Activated B cell treated with CpG ODN at 0.5 μM for 24 hours (primary cell): ENCODE measurements around the gene FAM180B. TPM values are rescaled to one million over a fixed set of nuclear protein-coding genes. Genes with fewer than 3 reads are reported as not detected.

Experiments used
- ATAC-seq: fragments of 200-7000 bp; cut with Tn5 transposase; one replicate; pipeline ENCODE4 v1.10.0; 2021; ENCODE audit warnings: low read depth, mild to moderate bottlenecking, moderate library complexity
- CTCF ChIA-PET: fragments of 350-600 bp; sonication (Branson Sonifier 250); formaldehyde crosslinking; loops from one replicate; lab custom pipeline; 2021; ENCODE audit warnings: antibody characterized with exemption; lab: Charles Lee
- POLR2A ChIA-PET: fragments of 350-600 bp; sonication (Branson Sonifier 250); formaldehyde crosslinking; loops from one replicate; lab custom pipeline; 2021; ENCODE audit warnings: antibody characterized with exemption; lab: Charles Lee
- DNase-seq: peaks from one replicate; pipeline ENCODE4 v3.0.0; 2022
- H3K27ac Mint-ChIP-seq: one replicate; pipeline ENCODE4 v1.8.0; 2020; ENCODE audit warnings: mixed read lengths
- H3K27me3 Mint-ChIP-seq: one replicate; pipeline ENCODE4 v1.8.0; 2021; ENCODE audit warnings: mixed read lengths
- H3K36me3 Mint-ChIP-seq: one replicate; pipeline ENCODE4 v1.8.0; 2021; ENCODE audit warnings: low read depth, mixed read lengths
- H3K4me1 Mint-ChIP-seq: one replicate; pipeline ENCODE4 v1.8.0; 2021; ENCODE audit warnings: mixed read lengths
- H3K4me3 Mint-ChIP-seq: one replicate; pipeline ENCODE4 v1.8.0; 2020; ENCODE audit warnings: mild to moderate bottlenecking, mixed read lengths
- H3K9me3 Mint-ChIP-seq: one replicate; pipeline ENCODE4 v1.8.0; 2020; ENCODE audit warnings: mixed read lengths
- intact Hi-C: fragments of 100-400 bp; cut with micrococcal nuclease; formaldehyde crosslinking; loops from one replicate; pipeline ENCODE4 v1.15.1; 2024
- total RNA-seq: library from RNA; stranded (reverse); gene quantifications from 2 replicates; pipeline ENCODE4 v1.2.3, GENCODE V29; 2022
- TF ChIP-seq, protein P1 (sequence below): fragments of 200-600 bp; IDR thresholded peaks from one replicate; pipeline ENCODE4 v1.8.0; 2022; ENCODE audit warnings: antibody characterized with exemption, mild to moderate bottlenecking

FAM180B gene
- total RNA-seq, 1 donor from 2014 or later: 0.16 TPM

DNA sequence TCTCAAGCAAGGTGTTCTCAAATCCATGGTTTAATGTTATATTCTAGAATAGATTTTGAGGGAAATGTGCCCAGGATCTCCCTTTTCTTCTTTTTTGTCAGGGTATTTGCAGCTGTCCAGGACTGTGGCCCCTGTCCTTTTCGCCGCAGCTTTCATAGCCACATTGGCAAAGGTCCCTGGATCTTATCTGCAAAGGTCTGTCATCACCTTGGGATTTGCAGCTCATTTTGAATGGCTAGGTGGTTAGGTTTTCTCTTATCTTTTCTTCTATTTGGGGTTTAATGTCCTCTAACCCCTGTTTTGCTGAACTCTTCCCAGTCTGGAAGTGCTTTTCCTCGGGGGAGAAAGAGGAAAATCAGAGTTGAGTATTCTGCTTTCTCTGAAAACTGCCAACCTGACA, 19.4 kb downstream of the FAM180B start:
- CTCF ChIA-PET: no interaction called here
- no peak overlapping the region for H3K27ac Mint-ChIP-seq

DNA sequence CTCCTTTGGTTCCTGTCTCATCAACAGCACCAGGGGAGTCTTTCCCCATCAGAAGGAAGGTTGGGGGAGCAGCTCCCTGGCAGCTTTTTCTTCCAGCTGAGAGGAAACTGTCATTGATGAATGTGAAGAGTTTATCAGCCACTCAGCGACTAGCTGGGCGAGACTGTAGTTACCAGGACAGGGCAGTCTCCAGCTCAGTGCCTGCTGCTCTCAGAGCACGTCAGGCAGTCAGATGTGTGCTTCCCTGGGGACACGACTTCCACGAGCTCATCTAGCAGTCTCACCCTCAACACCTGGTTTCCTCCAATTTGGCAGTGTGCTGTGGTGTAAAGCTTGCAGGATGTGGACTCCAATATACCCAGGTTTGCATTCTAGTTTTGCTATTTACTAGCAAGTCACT, 20.3 kb downstream of the FAM180B start:
- Mint-ChIP-seq H3K9me3 (no peaks in the 10 kb centered on the region), H3K27me3 (peaks cover 2% of the 10 kb centered on the region), H3K27ac (no peak overlapping the region), H3K4me3 (no peak overlapping the region), H3K36me3 (no peaks in the 10 kb centered on the region), H3K4me1 (peaks cover 8% of the 10 kb centered on the region)
- TF ChIP-seq, protein P1, sequence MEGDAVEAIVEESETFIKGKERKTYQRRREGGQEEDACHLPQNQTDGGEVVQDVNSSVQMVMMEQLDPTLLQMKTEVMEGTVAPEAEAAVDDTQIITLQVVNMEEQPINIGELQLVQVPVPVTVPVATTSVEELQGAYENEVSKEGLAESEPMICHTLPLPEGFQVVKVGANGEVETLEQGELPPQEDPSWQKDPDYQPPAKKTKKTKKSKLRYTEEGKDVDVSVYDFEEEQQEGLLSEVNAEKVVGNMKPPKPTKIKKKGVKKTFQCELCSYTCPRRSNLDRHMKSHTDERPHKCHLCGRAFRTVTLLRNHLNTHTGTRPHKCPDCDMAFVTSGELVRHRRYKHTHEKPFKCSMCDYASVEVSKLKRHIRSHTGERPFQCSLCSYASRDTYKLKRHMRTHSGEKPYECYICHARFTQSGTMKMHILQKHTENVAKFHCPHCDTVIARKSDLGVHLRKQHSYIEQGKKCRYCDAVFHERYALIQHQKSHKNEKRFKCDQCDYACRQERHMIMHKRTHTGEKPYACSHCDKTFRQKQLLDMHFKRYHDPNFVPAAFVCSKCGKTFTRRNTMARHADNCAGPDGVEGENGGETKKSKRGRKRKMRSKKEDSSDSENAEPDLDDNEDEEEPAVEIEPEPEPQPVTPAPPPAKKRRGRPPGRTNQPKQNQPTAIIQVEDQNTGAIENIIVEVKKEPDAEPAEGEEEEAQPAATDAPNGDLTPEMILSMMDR: no peak
- DNase-seq: no peak
- no peak for ATAC-seq
- ChIA-PET CTCF (no interaction called here), POLR2A (interaction anchor here (0.5 kb wide), 1 partner anchor 103 kb away, joined by 3 read pairs; no protein-coding TSS in a partner anchor)
- intact Hi-C loops: no loop called here

More for the DNA sequence above, 19.4 kb downstream of the FAM180B start:
- H3K4me3 Mint-ChIP-seq: no peak overlapping the region
- H3K4me1 Mint-ChIP-seq: peaks cover under 1% of the 10 kb centered on the region
- peaks cover 2% of the 10 kb centered on the region for H3K27me3 Mint-ChIP-seq
- no peaks in the 10 kb centered on the region for H3K9me3 Mint-ChIP-seq
- ATAC-seq: no peak
- intact Hi-C loops: no loop called here
- DNase-seq: no peak
- POLR2A ChIA-PET: no interaction called here
- no peaks in the 10 kb centered on the region for H3K36me3 Mint-ChIP-seq
- TF ChIP-seq, protein P1: no peak

DNA sequence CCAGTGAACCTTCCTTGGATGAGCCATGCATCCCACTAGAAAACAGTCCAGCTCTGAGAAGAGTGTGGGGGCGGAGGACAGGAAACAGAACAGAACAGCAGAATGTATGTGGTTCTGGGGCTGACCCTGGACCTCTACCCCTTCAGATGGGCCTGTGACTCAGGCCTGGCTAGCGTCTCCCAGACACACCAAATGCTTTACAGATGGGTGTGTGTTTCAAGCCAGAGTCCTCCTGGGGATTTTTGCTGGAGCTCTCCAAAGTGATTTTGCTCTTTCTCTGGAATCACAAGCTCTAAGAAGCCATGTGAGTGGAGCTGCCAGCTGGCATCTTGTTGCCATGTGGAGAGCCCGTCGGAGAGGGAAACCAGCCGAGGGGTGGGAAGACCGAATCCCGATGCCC, 20.9 kb downstream of the FAM180B start:
- H3K4me3 Mint-ChIP-seq: no peak overlapping the region
- ATAC-seq: no peak
- TF ChIP-seq, protein P1: no peak
- no peaks in the 10 kb centered on the region for H3K9me3 Mint-ChIP-seq
- intact Hi-C loops: no loop called here
- H3K36me3 Mint-ChIP-seq: no peaks in the 10 kb centered on the region
- peaks cover 12% of the 10 kb centered on the region for H3K4me1 Mint-ChIP-seq
- no peak overlapping the region for H3K27ac Mint-ChIP-seq
- DNase-seq: no peak
- ChIA-PET POLR2A (interaction anchor here (0.5 kb wide), 1 partner anchor 104 kb away, joined by 3 read pairs; no protein-coding TSS in a partner anchor), CTCF (no interaction called here)
- peaks cover 2% of the 10 kb centered on the region for H3K27me3 Mint-ChIP-seq

DNA sequence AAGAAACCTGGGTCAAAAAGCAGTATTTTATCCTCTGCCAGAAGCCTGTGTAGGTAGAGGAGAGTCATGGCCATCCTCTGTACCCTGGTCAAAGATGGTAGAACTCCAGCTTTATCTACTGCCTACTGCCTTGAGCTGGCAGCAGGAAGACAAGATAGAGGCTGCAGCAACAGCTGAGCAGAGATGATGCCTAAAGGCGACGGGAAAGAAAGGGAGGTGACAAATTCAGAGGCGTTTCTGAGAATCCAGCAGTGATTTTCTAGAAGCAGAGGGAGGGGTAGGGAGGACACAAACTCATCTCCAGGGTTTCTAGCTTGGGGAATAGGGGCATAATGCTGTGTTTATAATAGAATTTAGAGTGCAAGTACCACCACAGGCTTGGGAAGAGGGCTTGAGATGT, 23.2 kb downstream of the FAM180B start:
- H3K4me1 Mint-ChIP-seq: peaks cover 12% of the 10 kb centered on the region
- ATAC-seq (no peak), DNase-seq (no peak)
- CTCF ChIA-PET: no interaction called here
- TF ChIP-seq, protein P1: no peak
- H3K36me3 Mint-ChIP-seq: no peaks in the 10 kb centered on the region
- no peak overlapping the region for H3K4me3 Mint-ChIP-seq
- peaks cover 2% of the 10 kb centered on the region for H3K27me3 Mint-ChIP-seq
- intact Hi-C loops: no loop called here
- no peak overlapping the region for H3K27ac Mint-ChIP-seq
- H3K9me3 Mint-ChIP-seq: no peaks in the 10 kb centered on the region
- POLR2A ChIA-PET: interaction anchor here (0.7 kb wide), 1 partner anchor 109 kb away, joined by 5 read pairs; no protein-coding TSS in a partner anchor

DNA sequence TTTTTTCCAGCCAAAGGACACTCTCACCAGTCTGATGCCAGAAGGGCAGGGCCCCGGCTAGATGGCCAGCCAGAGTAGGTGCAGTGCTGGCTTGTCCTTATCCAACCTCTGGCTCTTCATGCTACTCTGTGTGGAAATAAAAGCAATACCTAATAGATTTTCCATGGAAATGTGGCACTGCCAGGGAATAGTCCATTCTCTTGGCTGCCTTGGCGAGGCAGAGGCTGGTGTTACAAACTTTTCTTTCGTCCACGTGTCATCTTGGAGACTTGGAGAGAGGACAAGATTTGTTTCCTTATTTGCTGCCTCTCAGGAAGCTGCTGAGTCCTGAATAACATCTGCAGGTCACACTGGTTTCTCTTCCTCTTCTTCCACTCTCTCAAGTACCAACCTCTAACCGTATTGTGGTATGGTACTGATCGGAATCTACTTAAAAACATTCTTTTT, 24.9 kb downstream of the FAM180B start:
- DNase-seq (no peak), ATAC-seq (peak; percentile 81)
- Mint-ChIP-seq H3K4me3 (peak overlapping the region; percentile 35), H3K27me3 (no peaks in the 10 kb centered on the region), H3K9me3 (no peaks in the 10 kb centered on the region), H3K27ac (peak overlapping the region; percentile 36), H3K4me1 (peaks cover 12% of the 10 kb centered on the region), H3K36me3 (no peaks in the 10 kb centered on the region)
- ChIA-PET POLR2A (interaction anchor here (0.6 to 1.1 kb wide), 2 partner anchors 10 to 33 kb away, joined by 3 to 4 read pairs; partner anchors contain the start of genes KBTBD4 and NDUFS3), CTCF (no interaction called here)
- TF ChIP-seq, protein P1: no peak
- intact Hi-C loops: no loop called here
